Skeletal muscle tissue (tissue), 4 donors: ENCODE results near the gene SLTM. TPM values are rescaled to one million over a fixed set of nuclear protein-coding genes. Genes with fewer than 3 reads are reported as not detected.
"Not testable (repeated sequence)": the region's sequence is repeated elsewhere in the genome, so short reads cannot be mapped to it uniquely, and the experiment has no call there.

Experiments used
- H3K27ac ChIP-seq: one replicate; pipeline ENCODE4 v1.7.0; 2013; ENCODE audit warnings: mild to moderate bottlenecking, low read depth, low read length, inconsistent platforms
- H3K27me3 ChIP-seq, 3 donors: one replicate each; pipeline ENCODE4 v1.7.0; 2013; ENCODE audit warnings: low read length in 3 of 3; ENCODE audit not compliant: control insufficient read depth in 3 of 3, insufficient read depth in 3 of 3
- H3K36me3 ChIP-seq, 3 donors: one replicate each; pipeline ENCODE4 v1.7.0; 2013; ENCODE audit warnings: low read length in 3 of 3; ENCODE audit not compliant: control insufficient read depth in 3 of 3, insufficient read depth in 3 of 3
- H3K4me1 ChIP-seq, 3 donors: one replicate each; pipeline ENCODE4 v1.7.0; 2013; ENCODE audit warnings: low read length in 3 of 3, mild to moderate bottlenecking in 3 of 3; ENCODE audit not compliant: control insufficient read depth in 3 of 3, insufficient read depth in 3 of 3
- H3K4me3 ChIP-seq, 3 donors: one replicate each; pipeline ENCODE4 v1.7.0; 2013; ENCODE audit warnings: low read length in 3 of 3
- H3K9ac ChIP-seq, 3 donors: one replicate each; pipeline ENCODE4 v1.7.0; 2013; ENCODE audit warnings: low read length in 3 of 3, mild to moderate bottlenecking in 3 of 3, moderate library complexity in 2 of 3, low read depth in 1 of 3
- H3K9me3 ChIP-seq, 3 donors: one replicate each; pipeline ENCODE4 v1.7.0; 2013; ENCODE audit warnings: low read length in 3 of 3; ENCODE audit not compliant: control insufficient read depth in 3 of 3
- total RNA-seq: library from RNA; depleted of rRNA; stranded (reverse); fragments of >200 nt; gene quantifications from one replicate; pipeline ENCODE4 v1.2.3, GENCODE V29; 2014
- donor health status: Osteomylitis.

Gene SLTM
- total RNA-seq, 1 donor from 2014 or later, result 63.7 TPM

DNA sequence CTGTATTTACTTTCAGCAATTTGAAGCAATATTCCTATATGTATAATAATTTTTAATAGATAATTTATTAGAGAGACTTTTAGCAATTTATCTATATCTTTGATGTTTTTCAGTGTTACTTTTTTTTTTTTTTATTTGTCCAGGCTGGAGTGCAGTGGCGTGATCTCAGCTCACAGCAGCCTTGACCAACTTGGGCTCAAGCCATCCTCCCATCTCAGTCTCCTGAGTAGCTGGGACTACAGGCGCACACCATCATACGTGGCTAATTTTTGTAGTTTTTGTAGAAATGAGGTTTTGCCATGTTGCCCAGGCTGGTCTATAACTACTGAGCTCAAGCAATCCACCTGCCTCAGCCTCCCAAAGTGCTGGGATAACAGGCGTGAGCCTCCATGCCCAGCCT, 25.3 kb upstream of the SLTM start:
- Histone ChIP-seq H3K36me3 (no peaks in the 10 kb centered on the region), H3K4me1 (no peaks in the 10 kb centered on the region), H3K4me3 (no peak overlapping the region), H3K27me3 (no peaks in the 10 kb centered on the region), H3K9ac (no peak overlapping the region), H3K27ac (no peak overlapping the region), H3K9me3 (no peaks in the 10 kb centered on the region)

DNA sequence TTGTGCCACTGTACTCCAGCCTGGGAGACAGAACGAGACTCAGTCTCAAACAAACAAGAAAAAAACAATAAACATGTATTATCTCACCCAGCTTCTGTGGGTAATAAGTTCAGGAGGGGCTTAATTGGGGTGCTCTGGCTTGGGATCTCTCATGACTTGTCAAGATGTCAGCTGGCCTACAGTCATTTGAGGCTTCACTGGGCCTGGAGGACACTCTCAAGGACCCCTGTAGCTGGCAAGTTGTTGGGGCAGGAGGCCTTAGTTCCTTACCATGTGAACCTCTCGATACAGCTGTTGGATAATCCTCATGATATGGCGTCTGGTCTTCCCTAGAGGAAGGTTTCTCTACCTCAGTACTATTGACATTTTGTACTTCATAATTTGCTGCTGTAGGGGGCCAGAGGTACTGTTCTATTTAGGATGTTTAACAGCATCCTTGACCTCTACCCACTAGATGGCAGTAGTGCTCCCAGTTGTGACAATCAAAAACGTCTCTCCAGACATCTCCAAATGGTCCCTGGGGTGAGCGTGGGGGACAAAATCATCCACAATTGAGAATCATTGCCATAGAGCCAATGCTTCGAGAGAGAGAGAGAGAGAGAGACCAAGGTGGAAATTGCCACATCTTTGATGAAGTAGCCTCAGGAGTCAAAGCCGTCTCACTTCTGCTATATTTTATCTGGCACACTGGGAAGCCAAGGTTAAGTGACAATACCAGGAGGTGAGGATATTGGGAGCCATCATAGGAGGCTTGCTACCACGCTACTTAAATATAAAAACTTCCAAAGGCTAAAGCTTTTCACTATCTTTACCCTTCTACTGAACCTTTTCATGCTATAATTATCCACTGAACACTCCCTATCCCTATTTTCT, 23.9 kb upstream of the SLTM start:
- H3K36me3 ChIP-seq, result no peaks in the 10 kb centered on the region
- H3K4me1 ChIP-seq, result peaks cover 0 to under 1% (median 0%) of the 10 kb centered on the region in 3 donors
- H3K9me3 ChIP-seq, result no peaks in the 10 kb centered on the region
- no peak overlapping the region for H3K27ac ChIP-seq
- H3K9ac ChIP-seq, result no peak overlapping the region
- no peaks in the 10 kb centered on the region for H3K27me3 ChIP-seq
- H3K4me3 ChIP-seq, result no peak overlapping the region

DNA sequence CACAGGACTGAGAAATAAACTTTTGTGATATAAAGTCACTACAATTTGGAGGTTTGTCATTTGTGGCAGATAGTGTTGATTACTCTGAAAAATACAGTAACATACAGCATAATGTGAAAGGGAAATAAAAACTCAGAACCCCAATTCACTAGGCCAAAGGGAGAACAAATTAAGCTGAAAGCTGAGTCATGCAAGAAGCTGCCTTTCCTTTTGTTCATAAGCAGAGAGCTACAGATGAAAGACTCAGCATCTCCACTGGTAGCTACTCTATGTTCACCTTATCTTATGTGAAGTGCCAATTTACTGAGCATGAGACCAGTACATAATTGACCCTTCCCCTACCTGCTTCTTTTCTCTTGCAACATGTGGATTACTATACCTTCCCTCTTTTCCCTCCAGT, 19.3 kb upstream of the SLTM start:
- no peak overlapping the region for H3K4me3 ChIP-seq
- no peak overlapping the region for H3K27ac ChIP-seq
- H3K9me3 ChIP-seq, result no peaks in the 10 kb centered on the region
- H3K4me1 ChIP-seq, result peaks cover 0 to 4% (median 3%) of the 10 kb centered on the region in 3 donors
- H3K27me3 ChIP-seq, result no peaks in the 10 kb centered on the region
- no peaks in the 10 kb centered on the region for H3K36me3 ChIP-seq
- H3K9ac ChIP-seq, result no peak overlapping the region

DNA sequence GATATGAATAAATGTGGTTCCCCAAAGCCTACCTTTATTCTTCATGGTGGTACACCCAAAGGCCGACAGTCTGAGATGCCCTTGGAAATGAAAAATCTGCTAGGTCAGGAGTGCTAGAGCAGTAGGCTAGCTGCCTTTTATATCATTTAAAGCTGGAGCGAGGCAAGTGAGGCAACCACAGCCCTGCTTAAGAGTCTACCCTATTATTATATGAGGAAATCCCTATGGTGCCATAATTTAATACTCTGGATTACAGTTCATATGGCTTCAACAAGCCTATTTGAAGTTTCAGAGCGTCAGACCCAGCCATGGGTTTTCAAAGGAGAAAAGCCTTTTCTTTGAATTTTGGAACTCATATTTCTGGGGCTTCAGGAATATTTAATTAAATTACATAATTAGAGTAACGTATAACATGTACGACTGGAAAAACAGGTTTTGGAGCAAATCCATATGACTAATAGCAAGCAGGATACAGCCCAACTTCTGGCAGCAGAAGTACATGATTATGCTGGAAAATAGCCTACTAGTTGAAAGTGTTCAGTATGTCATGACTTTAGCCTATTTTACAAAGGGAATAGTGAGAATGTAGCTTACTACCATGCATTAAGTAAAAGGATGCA, 18.0 kb upstream of the SLTM start:
- H3K4me3 ChIP-seq, result no peak overlapping the region
- no peaks in the 10 kb centered on the region for H3K36me3 ChIP-seq
- no peaks in the 10 kb centered on the region for H3K27me3 ChIP-seq
- no peaks in the 10 kb centered on the region for H3K9me3 ChIP-seq
- no peak overlapping the region for H3K9ac ChIP-seq
- peaks cover 0 to 4% (median 3%) of the 10 kb centered on the region in 3 donors for H3K4me1 ChIP-seq
- H3K27ac ChIP-seq, result no peak overlapping the region

DNA sequence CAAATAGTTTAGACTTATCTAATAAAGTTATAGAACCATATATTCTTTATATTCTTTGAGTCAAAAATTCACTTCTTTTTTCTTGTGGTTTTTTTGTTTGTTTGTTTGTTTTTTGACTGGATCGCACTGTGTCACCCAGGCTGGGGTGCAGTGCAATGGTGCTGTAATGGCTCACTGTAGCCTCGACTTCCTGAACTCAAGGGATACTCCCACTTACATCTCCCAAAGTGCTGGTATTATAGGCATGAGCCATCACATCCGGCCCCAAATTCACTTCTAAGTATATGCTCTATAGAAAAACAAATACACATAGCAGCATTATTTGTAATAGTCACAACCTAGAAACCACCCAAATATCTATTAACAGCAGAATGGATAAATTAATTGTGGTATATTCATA, 13.7 kb upstream of the SLTM start:
- Histone ChIP-seq H3K9ac (no peak overlapping the region), H3K9me3 (no peaks in the 10 kb centered on the region), H3K4me3 (no peak overlapping the region), H3K27ac (no peak overlapping the region), H3K4me1 (peaks cover 0 to 3% (median 3%) of the 10 kb centered on the region in 3 donors), H3K36me3 (no peaks in the 10 kb centered on the region), H3K27me3 (no peaks in the 10 kb centered on the region)

DNA sequence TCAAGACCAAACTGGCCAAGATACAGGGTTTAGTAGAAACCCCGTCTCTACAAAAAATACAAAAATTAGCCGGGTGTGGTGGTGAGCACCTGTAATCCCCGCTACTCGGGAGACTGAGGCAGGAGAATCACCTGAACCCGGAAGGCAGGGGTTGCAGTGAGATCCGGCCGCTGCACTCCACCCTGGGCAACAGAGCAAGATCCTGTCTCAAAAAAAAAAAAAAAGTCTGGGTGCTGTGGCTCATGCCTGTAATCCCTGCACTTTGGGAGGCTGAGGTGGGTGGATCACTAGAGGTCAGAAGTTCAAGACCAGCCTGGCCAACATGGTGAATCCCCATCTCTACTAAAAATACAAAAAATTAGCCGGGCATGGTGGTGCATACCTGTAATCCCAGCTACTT, 1.5 kb upstream of the SLTM start:
- Histone ChIP-seq H3K4me1 (peaks cover 11 to 25% (median 17%) of the 10 kb centered on the region in 3 donors), H3K9ac (peak overlapping the region in 1 of 3 donors; percentile 95), H3K27ac (peak overlapping the region; percentile 83)
- H3K4me3 ChIP-seq, H3K9me3 ChIP-seq, H3K36me3 ChIP-seq, H3K27me3 ChIP-seq: not testable (repeated sequence)

DNA sequence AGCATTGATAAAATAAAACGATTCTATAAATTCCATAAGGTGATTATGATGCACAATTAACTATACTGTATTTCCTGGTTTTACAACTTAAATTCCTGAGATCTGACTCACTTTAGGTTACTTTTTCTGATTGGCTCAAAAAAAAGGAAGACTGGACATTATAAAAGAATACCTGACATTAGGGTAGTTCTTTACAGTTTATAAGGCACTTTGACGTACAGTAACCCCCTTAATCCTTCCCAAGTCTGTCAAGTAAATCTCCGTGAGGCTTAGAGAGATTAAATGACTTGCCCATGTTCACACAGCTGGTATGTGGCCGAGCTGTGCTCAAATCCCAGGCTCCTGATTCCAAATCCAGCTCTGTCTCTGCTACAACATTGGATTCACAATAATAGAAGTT, 1.0 kb upstream of the SLTM start:
- Histone ChIP-seq H3K4me3 (peak overlapping the region in 2 of 3 donors; percentile 86 to 90), H3K9ac (peak overlapping the region; percentile 95 to 99 (median 95)), H3K4me1 (peaks cover 11 to 25% (median 17%) of the 10 kb centered on the region in 3 donors), H3K27ac (peak overlapping the region; percentile 83), H3K27me3 (no peaks in the 10 kb centered on the region), H3K9me3 (no peaks in the 10 kb centered on the region), H3K36me3 (no peaks in the 10 kb centered on the region)

DNA sequence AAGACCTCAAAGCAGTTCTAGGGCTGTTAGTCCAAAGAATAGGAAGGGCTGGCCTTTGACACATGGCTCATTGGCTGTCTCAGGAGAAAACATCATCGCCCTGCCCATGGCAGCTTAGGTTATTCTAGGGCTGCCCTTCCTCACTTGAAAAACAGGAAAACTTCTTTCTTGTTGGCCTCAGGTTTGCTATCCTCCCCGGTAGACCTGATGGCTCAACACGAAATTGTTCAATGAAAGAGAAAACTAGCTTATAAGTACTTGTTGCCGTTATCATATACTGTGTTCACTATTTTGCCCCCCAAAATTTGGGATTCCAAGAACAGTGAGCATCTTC, 602 bp upstream of the SLTM start:
- Histone ChIP-seq H3K9me3 (no peaks in the 10 kb centered on the region), H3K27me3 (no peaks in the 10 kb centered on the region), H3K36me3 (peaks cover under 1 to 1% (median under 1%) of the 10 kb centered on the region in 3 donors), H3K4me1 (peaks cover 11 to 25% (median 17%) of the 10 kb centered on the region in 3 donors), H3K9ac (peak overlapping the region; percentile 95 to 99 (median 95)), H3K4me3 (peak overlapping the region; percentile 86 to 93 (median 90)), H3K27ac (peak overlapping the region; percentile 83)

DNA sequence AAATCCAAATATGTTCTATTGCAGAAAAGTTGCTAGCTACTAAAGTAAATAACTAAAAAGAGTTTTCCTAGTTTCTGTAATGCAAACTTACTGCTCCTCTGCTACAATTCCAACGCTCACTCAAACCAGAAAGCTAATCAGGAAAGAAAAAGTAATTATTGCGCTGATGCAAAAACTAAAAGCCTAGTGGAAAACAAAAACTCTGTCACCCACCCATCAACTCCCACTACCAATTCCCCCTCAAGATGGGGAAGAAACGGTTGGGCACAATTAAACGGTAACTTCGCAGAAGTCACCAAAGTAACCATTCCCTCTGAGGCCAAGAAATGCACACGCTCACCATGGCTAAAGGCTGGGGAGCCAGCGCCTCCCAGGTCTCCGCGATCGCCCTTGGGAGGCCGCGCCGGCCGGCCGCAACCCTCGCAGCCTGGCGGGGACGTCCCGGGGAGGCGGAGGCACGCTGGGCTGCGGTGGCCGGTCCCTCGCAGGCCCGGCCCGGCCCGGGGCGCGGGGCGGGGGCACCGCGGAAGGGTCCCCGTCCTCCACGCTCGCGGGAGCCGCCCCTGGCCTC, 684 bp downstream of the SLTM start:
- Histone ChIP-seq H3K27me3 (no peaks in the 10 kb centered on the region), H3K4me1 (peaks cover 11 to 25% (median 17%) of the 10 kb centered on the region in 3 donors), H3K27ac (peak overlapping the region; percentile 83), H3K4me3 (peak overlapping the region; percentile 86 to 96 (median 90)), H3K9ac (peak overlapping the region; percentile 95 to 99 (median 95)), H3K9me3 (no peaks in the 10 kb centered on the region), H3K36me3 (peaks cover 4 to 9% (median 7%) of the 10 kb centered on the region in 3 donors)
